ENCODE data around the gene ELAPOR1. TPM values are rescaled to one million over a fixed set of nuclear protein-coding genes. Genes with fewer than 3 reads are reported as not detected.
"Not testable (repeated sequence)": the region's sequence is repeated elsewhere in the genome, so short reads cannot be mapped to it uniquely, and the experiment has no call there.

Gene ELAPOR1
- total RNA-seq, 2 donors from 2014 or later = 9.4 to 10.2 TPM

- DNase-seq = no peak
- H3K9me3 Mint-ChIP-seq = no peaks in the 10 kb centered on the region
- no peak overlapping the region for H3K27ac Mint-ChIP-seq
- peaks cover 23% of the 10 kb centered on the region for H3K4me1 Mint-ChIP-seq (ENCODE audit: low read depth)
- H3K27me3 Mint-ChIP-seq (ENCODE audit: low read depth) = no peaks in the 10 kb centered on the region
- H3K4me3 Mint-ChIP-seq = no peak overlapping the region
- ATAC-seq (replicated peaks in 1 of 2) = no peak
- H3K36me3 Mint-ChIP-seq (ENCODE audit: insufficient read depth in 2 of 2) = no peaks in the 10 kb centered on the region
These were observed 17.9 kb downstream of the ELAPOR1 start for GRCh38 chr1:109131800-109132199.

GRCh38 chr1:109133002-109133706 is 19.2 kb downstream of the ELAPOR1 start:
- no peak for DNase-seq
- no peak for ATAC-seq (replicated peaks in 1 of 2)
- Mint-ChIP-seq H3K9me3 (no peaks in the 10 kb centered on the region), H3K36me3 (ENCODE audit: insufficient read depth in 2 of 2) (no peaks in the 10 kb centered on the region), H3K4me3 (no peak overlapping the region), H3K27me3 (ENCODE audit: low read depth) (no peaks in the 10 kb centered on the region), H3K4me1 (ENCODE audit: low read depth) (peaks cover 23% of the 10 kb centered on the region), H3K27ac (no peak overlapping the region)

- DNase-seq = peak in 1 of 2 donors; percentile 19
These were observed 19.9 kb downstream of the ELAPOR1 start for GRCh38 chr1:109133815-109134214.

GRCh38 chr1:109134423-109134822 is 20.5 kb downstream of the ELAPOR1 start:
- ATAC-seq (replicated peaks in 1 of 2) (peak in 1 of 2 donors; percentile 32), DNase-seq (no peak)
- H3K4me1 Mint-ChIP-seq (ENCODE audit: low read depth) = peaks cover 23% of the 10 kb centered on the region
- H3K36me3 Mint-ChIP-seq (ENCODE audit: insufficient read depth in 2 of 2) = no peaks in the 10 kb centered on the region
- no peaks in the 10 kb centered on the region for H3K9me3 Mint-ChIP-seq
- peak overlapping the region; percentile 14 to 50 for H3K4me3 Mint-ChIP-seq
- no peaks in the 10 kb centered on the region for H3K27me3 Mint-ChIP-seq (ENCODE audit: low read depth)
- no peak overlapping the region for H3K27ac Mint-ChIP-seq

More at GRCh38 chr1:109133815-109134214, 19.9 kb downstream of the ELAPOR1 start:
- peaks cover 23% of the 10 kb centered on the region for H3K4me1 Mint-ChIP-seq (ENCODE audit: low read depth)
- ATAC-seq (replicated peaks in 1 of 2) = no peak
- no peak overlapping the region for H3K27ac Mint-ChIP-seq
- H3K4me3 Mint-ChIP-seq = no peak overlapping the region
- H3K9me3 Mint-ChIP-seq = no peaks in the 10 kb centered on the region
- no peaks in the 10 kb centered on the region for H3K27me3 Mint-ChIP-seq (ENCODE audit: low read depth)
- no peaks in the 10 kb centered on the region for H3K36me3 Mint-ChIP-seq (ENCODE audit: insufficient read depth in 2 of 2)

GRCh38 chr1:109135940-109136339 is 22.0 kb downstream of the ELAPOR1 start:
- no peak for DNase-seq
- no peaks in the 10 kb centered on the region for H3K9me3 Mint-ChIP-seq
- no peak overlapping the region for H3K4me3 Mint-ChIP-seq
- ATAC-seq (replicated peaks in 1 of 2) = no peak
- no peaks in the 10 kb centered on the region for H3K36me3 Mint-ChIP-seq (ENCODE audit: insufficient read depth in 2 of 2)
- H3K27me3 Mint-ChIP-seq (ENCODE audit: low read depth) = no peaks in the 10 kb centered on the region
- peak overlapping the region; percentile 58 for H3K27ac Mint-ChIP-seq
- H3K4me1 Mint-ChIP-seq (ENCODE audit: low read depth) = peaks cover 23% of the 10 kb centered on the region

- peaks cover 23% of the 10 kb centered on the region for H3K4me1 Mint-ChIP-seq (ENCODE audit: low read depth)
- H3K27ac Mint-ChIP-seq = no peak overlapping the region
- no peaks in the 10 kb centered on the region for H3K27me3 Mint-ChIP-seq (ENCODE audit: low read depth)
- ATAC-seq (replicated peaks in 1 of 2) (no peak), DNase-seq (no peak)
- no peaks in the 10 kb centered on the region for H3K9me3 Mint-ChIP-seq
- no peaks in the 10 kb centered on the region for H3K36me3 Mint-ChIP-seq (ENCODE audit: insufficient read depth in 2 of 2)
- H3K4me3 Mint-ChIP-seq = no peak overlapping the region
These were observed 22.9 kb downstream of the ELAPOR1 start for GRCh38 chr1:109136766-109137165.

- peaks cover 28% of the 10 kb centered on the region for H3K4me1 Mint-ChIP-seq (ENCODE audit: low read depth)
- DNase-seq (no peak), ATAC-seq (replicated peaks in 1 of 2) (no peak)
- no peaks in the 10 kb centered on the region for H3K9me3 Mint-ChIP-seq
- no peak overlapping the region for H3K4me3 Mint-ChIP-seq
- H3K27ac Mint-ChIP-seq = no peak overlapping the region
- no peaks in the 10 kb centered on the region for H3K36me3 Mint-ChIP-seq (ENCODE audit: insufficient read depth in 2 of 2)
- H3K27me3 Mint-ChIP-seq (ENCODE audit: low read depth) = no peaks in the 10 kb centered on the region
These were observed 24.0 kb downstream of the ELAPOR1 start for GRCh38 chr1:109137958-109138357.

- H3K27ac Mint-ChIP-seq = no peak overlapping the region
- ATAC-seq (replicated peaks in 1 of 2) = no peak
- DNase-seq = no peak
- no peaks in the 10 kb centered on the region for H3K36me3 Mint-ChIP-seq (ENCODE audit: insufficient read depth in 2 of 2)
- no peaks in the 10 kb centered on the region for H3K27me3 Mint-ChIP-seq (ENCODE audit: low read depth)
- H3K9me3 Mint-ChIP-seq = no peaks in the 10 kb centered on the region
- H3K4me1 Mint-ChIP-seq (ENCODE audit: low read depth) = peaks cover 27% of the 10 kb centered on the region
- no peak overlapping the region for H3K4me3 Mint-ChIP-seq
These were observed 24.4 kb downstream of the ELAPOR1 start for GRCh38 chr1:109138358-109138757.

GRCh38 chr1:109140392-109140791 is 26.5 kb downstream of the ELAPOR1 start:
- no peak for ATAC-seq (replicated peaks in 1 of 2)
- Mint-ChIP-seq H3K4me3 (no peak overlapping the region), H3K4me1 (ENCODE audit: low read depth) (peaks cover 14% of the 10 kb centered on the region), H3K9me3 (no peaks in the 10 kb centered on the region), H3K27ac (no peak overlapping the region), H3K27me3 (ENCODE audit: low read depth) (no peaks in the 10 kb centered on the region), H3K36me3 (ENCODE audit: insufficient read depth in 2 of 2) (no peaks in the 10 kb centered on the region)
- DNase-seq = no peak

- Mint-ChIP-seq H3K4me1 (ENCODE audit: low read depth) (peaks cover 5% of the 10 kb centered on the region), H3K27ac (no peak overlapping the region), H3K36me3 (ENCODE audit: insufficient read depth in 2 of 2) (no peaks in the 10 kb centered on the region), H3K4me3 (no peak overlapping the region), H3K27me3 (ENCODE audit: low read depth) (no peaks in the 10 kb centered on the region), H3K9me3 (no peaks in the 10 kb centered on the region)
- DNase-seq = no peak
- ATAC-seq (replicated peaks in 1 of 2) = no peak
These were observed 28.3 kb downstream of the ELAPOR1 start for GRCh38 chr1:109142260-109142659.

- ATAC-seq (replicated peaks in 1 of 2); H3K36me3 Mint-ChIP-seq (ENCODE audit: insufficient read depth in 2 of 2); H3K27ac Mint-ChIP-seq; H3K4me3 Mint-ChIP-seq; DNase-seq; H3K27me3 Mint-ChIP-seq (ENCODE audit: low read depth); H3K9me3 Mint-ChIP-seq; H3K4me1 Mint-ChIP-seq (ENCODE audit: low read depth): not testable (repeated sequence)
These were observed 28.8 kb downstream of the ELAPOR1 start for GRCh38 chr1:109142725-109143124.

- no peak overlapping the region for H3K27ac Mint-ChIP-seq
- no peaks in the 10 kb centered on the region for H3K36me3 Mint-ChIP-seq (ENCODE audit: insufficient read depth in 2 of 2)
- H3K4me3 Mint-ChIP-seq = no peak overlapping the region
- H3K4me1 Mint-ChIP-seq (ENCODE audit: low read depth) = no peaks in the 10 kb centered on the region
- no peaks in the 10 kb centered on the region for H3K9me3 Mint-ChIP-seq
- DNase-seq (no peak), ATAC-seq (replicated peaks in 1 of 2) (no peak)
- H3K27me3 Mint-ChIP-seq (ENCODE audit: low read depth) = no peaks in the 10 kb centered on the region
These were observed 35.2 kb downstream of the ELAPOR1 start for GRCh38 chr1:109148987-109149561.

- Mint-ChIP-seq H3K27me3 (ENCODE audit: low read depth) (no peaks in the 10 kb centered on the region), H3K36me3 (ENCODE audit: insufficient read depth in 2 of 2) (no peaks in the 10 kb centered on the region)
These were observed 36.1 kb downstream of the ELAPOR1 start for GRCh38 chr1:109149874-109150601.

More at GRCh38 chr1:109149874-109150601, 36.1 kb downstream of the ELAPOR1 start:
- DNase-seq (no peak), ATAC-seq (replicated peaks in 1 of 2) (no peak)
- H3K4me1 Mint-ChIP-seq (ENCODE audit: low read depth) = no peaks in the 10 kb centered on the region
- H3K4me3 Mint-ChIP-seq = no peak overlapping the region
- H3K27ac Mint-ChIP-seq = no peak overlapping the region
- no peaks in the 10 kb centered on the region for H3K9me3 Mint-ChIP-seq

All from activated T-cell treated with anti-CD3 and anti-CD28 coated beads, Interleukin-2, amount 50 U/mL, for 72 hours (primary cell).